Esophagus muscularis mucosa (tissue), 4 donors: Measurements from ENCODE around the gene GINS2. TPM values are rescaled to one million over a fixed set of nuclear protein-coding genes. Genes with fewer than 3 reads are reported as not detected.

Experiments used
- DNase-seq: peaks from one replicate; pipeline ENCODE4 v3.0.0-alpha.2; 2017; ENCODE audit errors: extremely low spot score
- H3K27ac ChIP-seq, 4 donors: fragments of 200-600 bp; sonication (generic); replicated peaks in 1 of 4; 1 replicate in 3 of 4; 2 replicates in 1 of 4; pipeline ENCODE4 v1.5.1; 2016 to 2019; ENCODE audit warnings: mild to moderate bottlenecking in 1 of 4
- H3K27me3 ChIP-seq, 4 donors: fragments of 200-600 bp; sonication (generic); one replicate each; pipeline versions ENCODE4 v1.5.1 to v1.6.0; 2016 to 2019
- H3K36me3 ChIP-seq, 4 donors: fragments of 200-600 bp; sonication (generic); one replicate each; pipeline ENCODE4 v1.5.1; 2016 to 2019
- H3K4me1 ChIP-seq, 4 donors: fragments of 200-600 bp; sonication (generic); one replicate each; pipeline ENCODE4 v1.5.1; 2016 to 2019
- H3K4me3 ChIP-seq, 4 donors: fragments of 200-600 bp; sonication (generic); 1 replicate in 2 of 4; 2 replicates in 2 of 4; pipeline ENCODE4 v1.5.1; 2016 to 2019; ENCODE audit warnings: mild to moderate bottlenecking in 4 of 4, moderate library complexity in 1 of 4
- H3K9me3 ChIP-seq, 4 donors: fragments of 200-600 bp; sonication (generic); 1 replicate in 3 of 4; 2 replicates in 1 of 4; pipeline ENCODE4 v1.5.1; 2016 to 2019
- EP300 ChIP-seq: sonication (generic); formaldehyde crosslinking; IDR thresholded peaks from one replicate; pipeline ENCODE4 v1.6.1; 2017; ENCODE audit warnings: antibody characterized with exemption
- POLR2A ChIP-seq: fragments of 450-650 bp; IDR thresholded peaks from one replicate; pipeline ENCODE4 v1.6.1; 2017; ENCODE audit warnings: antibody characterized with exemption, moderate library complexity, mild to moderate bottlenecking, low read depth
- POLR2AphosphoS5 ChIP-seq, 2 donors: sonication (generic); formaldehyde crosslinking; IDR thresholded peaks; one replicate each; pipeline ENCODE4 v1.6.1; 2017; ENCODE audit warnings: antibody characterized with exemption in 2 of 2
- WGBS: methylation state at CpG from one replicate; pipeline ENCODE4 v1.1.5; 2018; 5-methylcytosine and 5-hydroxymethylcytosine counted together
- intact Hi-C: fragments of 100-400 bp; cut with DNase I; formaldehyde crosslinking; loops from one replicate; pipeline ENCODE4 v1.15.1; 2023
- total RNA-seq, 4 donors: library from RNA; depleted of rRNA; stranded (reverse); fragments of >200 nt; gene quantifications; one replicate each; pipeline versions ENCODE4 v1.1.0 to v1.2.1, GENCODE V29; 2016
- TF ChIP-seq, protein P1 (sequence below), 3 experiments: fragments of 200-600 bp in 2 of 3; fragments of 450-650 bp in 1 of 3; sonication (generic) in 2 of 3; IDR thresholded peaks; one replicate each; pipeline ENCODE4 v1.5.1; 2017 to 2019; ENCODE audit warnings: antibody characterized with exemption in 3 of 3, mild to moderate bottlenecking in 2 of 3, moderate library complexity in 1 of 3

Gene GINS2
- total RNA-seq, 4 donors from 2014 or later, result 0.17 to 0.84 TPM; not detected in 2

DNA sequence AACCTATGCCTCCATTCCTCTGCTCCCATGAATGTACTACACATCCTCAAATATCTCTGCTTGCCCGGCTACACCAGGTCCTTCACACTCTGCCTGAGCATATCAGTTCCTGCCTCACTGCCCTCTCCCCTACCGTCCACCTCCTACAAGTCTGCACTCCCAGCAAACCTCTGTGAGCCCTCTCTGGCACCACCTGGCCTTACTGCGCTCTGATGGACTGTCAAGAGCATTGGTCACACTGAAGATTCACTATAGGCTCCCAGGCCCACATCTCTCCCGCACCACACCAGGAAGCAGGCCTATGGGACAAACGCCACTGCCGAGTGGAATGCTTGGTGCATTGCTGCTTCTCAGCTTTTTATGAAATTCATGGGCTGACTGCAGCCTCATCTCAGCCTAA, 8.9 kb downstream of the GINS2 start:
- WGBS, result 94% methylated on average over 6 of the region's 6 CpGs
- Histone ChIP-seq H3K4me3 (no peak overlapping the region), H3K27me3 (no peaks in the 10 kb centered on the region), H3K9me3 (no peaks in the 10 kb centered on the region), H3K36me3 (peaks cover 0 to 38% (median 5%) of the 10 kb centered on the region in 4 donors), H3K27ac (no peak overlapping the region), H3K4me1 (peaks cover 0 to 2% (median 0%) of the 10 kb centered on the region in 4 donors)
- no peak for DNase-seq
- intact Hi-C loops, result no loop called here
- no peak for TF ChIP-seq POLR2AphosphoS5 (IDR thresholded peaks at IDR 0.05)
- no peak for TF ChIP-seq EP300
- TF ChIP-seq POLR2A, result no peak
- TF ChIP-seq, protein P1, sequence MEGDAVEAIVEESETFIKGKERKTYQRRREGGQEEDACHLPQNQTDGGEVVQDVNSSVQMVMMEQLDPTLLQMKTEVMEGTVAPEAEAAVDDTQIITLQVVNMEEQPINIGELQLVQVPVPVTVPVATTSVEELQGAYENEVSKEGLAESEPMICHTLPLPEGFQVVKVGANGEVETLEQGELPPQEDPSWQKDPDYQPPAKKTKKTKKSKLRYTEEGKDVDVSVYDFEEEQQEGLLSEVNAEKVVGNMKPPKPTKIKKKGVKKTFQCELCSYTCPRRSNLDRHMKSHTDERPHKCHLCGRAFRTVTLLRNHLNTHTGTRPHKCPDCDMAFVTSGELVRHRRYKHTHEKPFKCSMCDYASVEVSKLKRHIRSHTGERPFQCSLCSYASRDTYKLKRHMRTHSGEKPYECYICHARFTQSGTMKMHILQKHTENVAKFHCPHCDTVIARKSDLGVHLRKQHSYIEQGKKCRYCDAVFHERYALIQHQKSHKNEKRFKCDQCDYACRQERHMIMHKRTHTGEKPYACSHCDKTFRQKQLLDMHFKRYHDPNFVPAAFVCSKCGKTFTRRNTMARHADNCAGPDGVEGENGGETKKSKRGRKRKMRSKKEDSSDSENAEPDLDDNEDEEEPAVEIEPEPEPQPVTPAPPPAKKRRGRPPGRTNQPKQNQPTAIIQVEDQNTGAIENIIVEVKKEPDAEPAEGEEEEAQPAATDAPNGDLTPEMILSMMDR (IDR thresholded peaks at IDR 0.05), result no peak

DNA sequence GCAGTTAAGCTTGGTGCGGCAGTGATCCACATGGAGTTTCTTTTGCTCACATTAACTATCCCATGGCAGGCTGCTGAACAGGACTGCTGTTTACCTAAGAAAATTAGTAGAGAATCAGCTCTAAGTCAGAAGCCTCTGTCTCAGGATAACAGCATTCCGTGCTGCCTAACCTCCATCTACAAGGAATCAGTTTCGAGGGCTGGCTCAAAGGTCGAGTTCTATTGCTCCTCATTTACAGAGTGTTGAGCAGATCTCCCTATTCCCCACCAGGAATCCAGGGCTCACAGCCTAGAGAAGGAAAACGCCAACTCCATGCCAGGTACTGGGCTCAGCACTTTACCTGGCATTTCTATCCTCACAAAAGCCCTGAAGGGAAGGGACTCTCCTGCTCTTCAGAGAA, 9.9 kb downstream of the GINS2 start:
- Histone ChIP-seq H3K36me3 (peaks cover 0 to 48% (median 6%) of the 10 kb centered on the region in 4 donors), H3K9me3 (no peaks in the 10 kb centered on the region), H3K27ac (no peak overlapping the region), H3K4me3 (no peak overlapping the region), H3K4me1 (peaks cover 6 to 9% (median 7%) of the 10 kb centered on the region in 4 donors), H3K27me3 (no peaks in the 10 kb centered on the region)
- WGBS, result 95% methylated on average over 5 of the region's 5 CpGs
- no peak for TF ChIP-seq EP300
- TF ChIP-seq, protein P1 (IDR thresholded peaks at IDR 0.05), result no peak
- TF ChIP-seq POLR2AphosphoS5 (IDR thresholded peaks at IDR 0.05), result no peak
- no peak for TF ChIP-seq POLR2A
- DNase-seq, result no peak
- intact Hi-C loops, result no loop called here

DNA sequence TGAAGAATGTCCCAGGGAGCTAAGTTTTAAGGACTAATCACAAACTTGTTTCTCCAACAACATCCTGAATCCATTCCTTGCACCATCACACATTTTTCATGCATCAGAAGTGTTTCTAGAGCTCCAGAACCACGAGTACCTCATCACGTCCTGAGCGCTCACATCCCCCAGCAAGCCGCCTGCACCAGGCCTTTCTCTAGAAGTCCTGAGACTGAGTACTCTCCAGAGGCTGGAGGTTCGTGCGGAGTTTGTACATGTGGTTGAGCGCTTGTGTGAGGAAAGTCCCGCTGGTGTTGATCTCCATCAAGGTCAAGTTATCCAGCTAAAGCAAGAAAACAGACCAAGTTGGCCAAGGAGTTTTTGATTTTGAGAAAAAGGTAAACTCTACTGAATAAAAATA, 10.7 kb downstream of the GINS2 start:
- Histone ChIP-seq H3K36me3 (peaks cover 0 to 54% (median 8%) of the 10 kb centered on the region in 4 donors), H3K27ac (no peak overlapping the region), H3K4me3 (no peak overlapping the region), H3K27me3 (no peaks in the 10 kb centered on the region), H3K9me3 (no peaks in the 10 kb centered on the region), H3K4me1 (peaks cover 8 to 12% (median 11%) of the 10 kb centered on the region in 4 donors)
- intact Hi-C loops, result no loop called here
- TF ChIP-seq POLR2AphosphoS5 (IDR thresholded peaks at IDR 0.05) (no peak), POLR2A (no peak), EP300 (no peak)
- TF ChIP-seq, protein P1 (IDR thresholded peaks at IDR 0.05), result no peak
- WGBS, result 84% methylated on average over 8 of the region's 8 CpGs
- no peak for DNase-seq

DNA sequence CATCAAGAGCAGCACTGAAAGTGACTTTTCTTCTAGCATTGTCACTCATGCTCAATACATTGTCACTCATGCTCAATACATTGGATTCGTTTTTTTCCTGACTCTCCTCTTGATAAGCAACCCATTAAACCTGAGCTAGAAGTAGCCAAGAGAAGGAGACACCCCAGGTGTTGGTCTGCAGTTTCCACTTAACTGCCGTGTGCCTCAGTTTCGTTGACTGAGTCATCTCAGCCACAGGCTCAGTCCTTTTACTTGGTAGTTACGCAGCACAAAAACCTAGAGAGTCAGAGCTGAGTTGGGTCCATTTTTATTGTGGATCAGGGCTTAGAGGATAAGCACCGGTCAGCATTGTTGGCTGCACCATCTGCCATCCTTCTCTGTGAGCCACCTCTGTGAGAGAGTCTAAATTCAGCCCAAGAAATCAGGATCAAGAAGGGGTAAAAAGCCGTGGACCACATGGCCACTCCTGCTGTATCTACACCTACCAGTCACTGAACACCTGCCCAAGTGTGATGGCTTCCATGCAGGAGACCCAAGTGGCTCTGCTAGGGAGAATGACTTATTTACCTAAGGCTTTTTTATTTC, 11.3 kb downstream of the GINS2 start:
- H3K9me3 ChIP-seq, result no peaks in the 10 kb centered on the region
- no peak for DNase-seq
- no peak overlapping the region for H3K4me3 ChIP-seq
- peaks cover 0 to 59% (median 13%) of the 10 kb centered on the region in 4 donors for H3K36me3 ChIP-seq
- intact Hi-C loops, result no loop called here
- H3K27me3 ChIP-seq, result no peaks in the 10 kb centered on the region
- peaks cover 8 to 12% (median 11%) of the 10 kb centered on the region in 4 donors for H3K4me1 ChIP-seq
- H3K27ac ChIP-seq, result no peak overlapping the region
- TF ChIP-seq POLR2AphosphoS5 (IDR thresholded peaks at IDR 0.05), result no peak
- no peak for TF ChIP-seq EP300
- no peak for TF ChIP-seq POLR2A
- TF ChIP-seq, protein P1 (IDR thresholded peaks at IDR 0.05), result no peak
- 84% methylated on average over 6 of the region's 6 CpGs for WGBS

DNA sequence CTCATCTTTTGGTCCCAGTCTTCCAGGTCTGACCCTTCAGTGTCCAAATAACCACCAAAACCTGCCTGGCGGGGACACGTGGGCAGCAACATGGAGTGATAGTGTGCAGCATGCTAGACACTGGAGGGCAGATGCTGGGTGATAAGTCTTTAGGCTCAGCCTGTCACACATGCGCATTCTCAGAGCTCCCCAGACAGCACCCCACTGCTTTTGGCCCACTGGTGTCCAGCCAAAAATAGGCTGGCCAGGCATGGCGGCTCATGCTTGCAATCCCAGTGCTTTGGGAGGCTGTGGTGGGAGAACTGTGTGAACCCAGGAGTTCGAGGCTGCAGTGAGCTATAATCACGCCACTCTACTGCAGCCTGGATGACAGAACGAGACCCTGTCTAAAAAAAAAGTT, 12.3 kb downstream of the GINS2 start:
- Histone ChIP-seq H3K9me3 (no peaks in the 10 kb centered on the region), H3K27me3 (no peaks in the 10 kb centered on the region), H3K4me3 (no peak overlapping the region), H3K4me1 (peaks cover 8 to 12% (median 11%) of the 10 kb centered on the region in 4 donors), H3K27ac (no peak overlapping the region), H3K36me3 (peaks cover 2 to 69% (median 23%) of the 10 kb centered on the region in 4 donors)
- TF ChIP-seq, protein P1 (IDR thresholded peaks at IDR 0.05), result no peak
- TF ChIP-seq EP300, result no peak
- DNase-seq, result no peak
- intact Hi-C loops, result no loop called here
- 86% methylated on average over 4 of the region's 7 CpGs for WGBS
